T1000 (cell line): ENCODE measurements around the gene MYH9.

ENCODE experiments used
- DNase-seq: peaks from one replicate; lab custom pipeline; 2025; ENCODE audit warnings: mixed read lengths; lab: John Stamatoyannopoulos, UW

The MYH9 gene

DNA sequence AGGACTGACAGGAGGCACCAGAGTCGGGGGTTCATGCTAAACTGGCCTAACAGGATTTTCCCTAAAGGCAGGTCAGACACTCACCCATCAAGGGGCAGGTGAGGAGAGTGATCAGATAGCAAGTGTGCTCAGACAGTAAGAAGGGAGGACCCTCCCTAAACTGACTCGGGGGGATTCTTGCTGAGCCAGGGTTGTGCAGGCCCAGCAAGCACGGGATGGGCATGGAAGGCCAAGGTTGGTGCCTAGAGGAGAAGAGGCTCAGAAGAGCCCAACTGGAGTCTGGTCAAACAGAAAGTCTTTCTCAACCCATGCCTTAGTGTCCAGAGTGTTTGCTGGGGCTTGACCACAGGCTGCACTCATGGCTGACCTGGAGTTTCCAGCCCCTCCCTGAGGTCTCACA is 141.0 kb downstream of the MYH9 start:
- DNase-seq: no peak

DNA sequence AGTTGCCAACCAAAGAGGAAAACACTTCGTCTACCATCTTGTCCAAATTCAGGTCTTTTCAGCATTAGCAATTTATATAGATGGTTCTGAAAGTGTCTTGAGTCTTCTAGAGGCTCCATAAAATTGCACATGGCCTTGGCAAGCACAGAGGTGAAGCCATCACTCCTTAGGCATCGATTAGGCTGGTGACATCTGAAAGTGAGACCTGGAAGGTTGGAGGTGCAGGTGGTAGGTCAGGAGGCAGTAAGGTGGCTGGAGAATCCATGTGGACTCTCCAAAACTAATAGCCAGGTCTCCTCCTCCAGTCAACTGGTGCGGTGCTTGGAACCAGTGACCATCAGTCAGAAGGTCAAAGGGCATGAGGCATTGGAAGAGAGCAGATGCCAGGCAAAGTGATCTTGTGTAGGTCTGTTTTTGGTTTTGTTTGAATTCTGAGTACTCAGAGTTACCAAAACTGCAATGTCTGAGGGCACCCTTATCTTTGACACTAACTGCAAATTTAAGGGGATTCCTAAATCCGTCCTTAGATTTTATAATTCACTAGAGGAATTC is 141.9 kb downstream of the MYH9 start:
- no peak for DNase-seq

DNA sequence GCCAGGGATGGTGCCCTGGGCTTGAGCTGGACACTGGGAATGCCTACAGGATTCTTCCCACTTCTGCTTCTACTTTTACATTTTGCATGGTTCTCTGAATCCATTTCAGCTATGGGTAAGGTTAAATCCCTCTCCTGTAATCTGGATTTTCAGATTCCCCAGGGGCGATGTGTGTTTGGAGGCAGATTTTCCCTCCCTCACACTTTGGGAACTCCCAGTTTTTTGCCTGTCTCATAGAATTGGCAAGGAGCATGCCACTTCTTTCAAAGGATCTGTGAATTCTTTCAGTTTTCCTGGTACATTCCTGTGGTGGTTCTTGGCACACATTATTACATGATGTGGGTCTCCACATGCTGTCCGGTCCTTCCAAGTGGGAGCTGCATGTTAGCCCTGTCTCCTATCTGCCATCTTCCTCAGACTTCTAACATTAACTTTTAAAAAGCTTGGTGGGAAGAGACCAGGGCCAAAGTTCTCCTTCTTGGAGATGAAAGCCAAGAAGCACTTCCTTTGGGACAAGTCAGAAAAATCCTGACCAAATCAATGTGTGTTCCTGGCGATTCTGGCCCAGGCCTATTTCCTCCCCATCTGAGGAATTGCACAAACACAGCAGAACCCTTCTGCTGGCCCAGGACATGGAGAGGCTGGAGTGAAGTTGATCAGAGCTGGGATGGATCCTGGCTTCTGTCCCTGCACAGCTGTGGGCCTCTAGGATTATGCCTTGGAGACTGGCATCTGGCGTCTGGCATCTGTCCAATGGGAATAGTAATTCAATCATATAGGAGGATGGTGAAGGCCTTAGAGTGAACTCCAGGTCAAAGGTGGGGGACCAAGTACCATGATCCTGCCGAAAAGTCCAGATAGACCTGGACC is 143.0 kb downstream of the MYH9 start:
- DNase-seq: no peak

DNA sequence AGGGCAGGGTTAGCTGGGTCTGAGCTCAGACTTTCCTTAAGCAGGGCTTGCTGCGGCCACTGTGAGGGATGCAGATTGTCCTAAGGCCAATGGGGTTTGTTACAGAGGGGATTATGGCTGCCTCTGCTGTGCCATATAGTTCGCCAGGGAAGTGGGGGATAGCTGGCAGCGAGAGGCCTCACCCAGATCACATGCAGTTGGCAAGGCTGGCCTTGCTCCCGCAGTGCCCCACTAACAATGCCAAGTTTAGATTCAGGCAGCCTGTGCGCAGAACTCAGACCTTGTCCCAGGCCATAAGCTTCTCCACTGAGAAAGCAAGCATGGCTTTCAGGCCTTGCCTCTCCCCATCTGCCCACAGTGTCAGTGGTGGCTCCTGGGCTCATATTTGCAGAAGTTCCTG is 143.8 kb downstream of the MYH9 start:
- DNase-seq: no peak

DNA sequence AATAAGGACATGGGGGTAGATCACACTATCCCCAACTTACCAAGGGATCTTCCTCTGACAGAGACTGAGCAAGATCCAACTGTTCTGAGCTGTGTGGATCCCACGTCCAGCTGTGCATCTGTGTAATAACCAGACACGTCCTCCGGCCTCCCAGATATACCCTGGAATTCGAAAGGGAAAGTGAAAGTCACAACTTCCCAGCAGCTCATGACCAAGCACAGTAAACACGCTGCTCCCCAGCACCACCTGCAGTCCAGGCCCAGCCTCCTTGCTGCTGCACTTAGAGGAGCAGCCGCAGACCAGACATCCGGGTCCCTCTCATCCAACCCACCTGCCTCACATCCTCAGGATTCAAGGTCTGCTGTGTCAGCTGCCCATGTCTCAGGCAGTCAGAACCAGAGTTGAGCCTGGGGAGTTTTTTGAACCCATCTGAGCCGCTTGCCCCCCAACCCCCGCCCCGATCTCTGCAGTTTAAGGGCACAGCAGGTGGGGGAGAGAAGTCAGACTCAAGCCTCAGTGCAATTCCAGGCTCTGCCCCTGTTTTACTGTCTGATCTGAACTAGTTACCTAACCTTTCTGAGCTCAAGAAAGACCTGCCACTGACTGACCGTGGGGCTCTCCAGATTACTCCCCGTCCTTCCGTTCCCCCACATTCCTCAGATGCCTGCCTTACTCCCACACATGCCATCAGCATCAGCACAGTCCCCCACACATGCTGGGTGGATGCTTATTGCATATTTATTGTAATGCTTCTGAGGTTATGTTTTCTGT is 148.2 kb downstream of the MYH9 start, which contains the start of gene APOL2:
Gene APOL2, minus strand, starts transcription at position 127 of the 771 bp plus-strand sequence. CDS start 6,365 bp downstream, outside the sequence.
- peak; percentile 83 for DNase-seq

DNA sequence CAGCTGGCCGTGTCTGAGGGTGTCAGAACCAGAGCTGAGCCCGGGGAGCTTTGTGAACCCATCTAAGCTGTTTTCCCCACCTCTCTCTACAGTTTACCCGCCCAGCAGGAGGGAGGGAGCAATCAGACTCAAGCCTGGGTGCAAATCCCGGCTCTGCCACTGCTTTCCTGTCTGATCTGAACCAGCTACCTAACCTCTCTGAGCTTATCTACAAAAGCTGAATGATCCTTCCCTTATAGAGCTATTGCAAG is 148.7 kb downstream of the MYH9 start:
- DNase-seq: no peak

DNA sequence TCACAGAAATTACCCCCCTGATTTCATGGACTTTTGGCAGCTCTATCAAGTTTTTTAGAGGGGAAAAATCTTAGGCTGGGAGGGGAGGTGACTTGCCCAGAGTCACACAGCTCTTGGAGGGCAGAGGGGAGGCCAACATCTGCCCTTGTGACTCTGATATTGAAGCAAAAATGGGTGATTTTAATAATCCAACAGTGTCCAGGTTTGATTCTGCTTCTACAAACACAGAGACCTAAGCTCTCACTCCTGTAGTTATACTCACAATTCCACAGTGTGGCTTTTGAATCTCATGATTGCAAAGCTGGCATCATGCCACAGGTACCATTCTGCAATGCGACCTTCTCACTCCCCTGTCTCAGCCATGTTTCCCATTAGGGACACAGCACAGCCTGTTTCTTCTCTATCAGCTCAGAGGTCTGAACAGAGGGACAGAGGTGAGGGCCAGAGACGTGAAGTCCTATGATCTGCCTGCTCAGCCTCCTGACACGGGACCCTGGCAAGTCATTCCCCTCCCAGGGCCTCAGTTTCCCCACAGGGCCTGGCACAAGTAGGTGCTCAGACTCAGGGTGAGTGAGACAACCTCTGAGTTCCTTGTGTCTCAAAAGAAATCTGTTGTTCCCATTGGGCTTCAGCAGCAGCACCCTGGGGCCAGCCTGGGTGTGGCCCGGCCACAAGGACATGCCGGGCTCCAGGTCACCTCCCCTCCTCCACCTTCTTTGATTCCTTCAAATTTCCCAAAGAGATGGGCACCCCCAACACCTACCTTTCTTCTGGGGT is 149.2 kb downstream of the MYH9 start:
- no peak for DNase-seq

DNA sequence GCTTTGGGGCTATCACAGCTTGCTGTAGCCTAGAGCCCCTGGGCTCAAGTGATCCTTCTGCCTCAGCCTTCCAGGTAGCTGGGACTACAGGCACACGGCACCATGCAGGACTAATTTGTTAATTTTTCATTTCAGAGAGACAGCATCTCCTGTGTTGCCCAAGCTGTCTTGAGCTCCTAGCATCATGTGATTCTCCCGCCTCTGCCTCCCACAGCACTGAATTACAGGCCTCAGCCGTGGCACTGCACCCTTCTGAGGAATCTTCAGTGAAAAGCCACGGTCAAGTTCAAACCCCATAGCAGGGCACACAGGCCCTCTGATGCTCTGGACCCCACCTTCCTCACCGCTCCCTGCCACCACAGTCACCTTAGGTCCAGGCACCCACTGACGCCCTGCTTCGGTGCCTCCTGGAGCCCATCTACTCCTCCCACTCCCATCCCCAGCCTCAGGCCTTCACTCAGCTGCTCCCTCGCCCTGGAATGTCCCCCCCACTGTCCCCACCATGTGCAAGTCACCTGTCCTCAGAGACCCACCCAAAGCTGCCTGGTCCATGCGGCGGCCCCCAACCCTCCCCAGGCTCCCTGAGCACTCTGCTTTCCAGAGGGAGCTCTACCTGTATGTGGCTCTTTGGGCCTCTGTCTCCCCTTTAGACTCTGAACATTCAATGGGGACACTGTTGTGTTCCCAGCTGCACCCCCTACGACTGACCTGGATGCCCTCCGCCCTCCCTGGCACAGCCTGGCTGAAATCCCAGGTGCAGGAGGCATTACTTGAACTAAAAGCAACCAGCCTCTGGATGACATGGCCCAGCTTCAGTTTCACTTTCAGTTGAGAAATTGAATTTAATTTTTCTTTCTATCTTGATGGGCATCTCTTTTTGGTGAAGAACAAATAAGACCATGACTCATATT is 150.1 kb downstream of the MYH9 start:
- no peak for DNase-seq

DNA sequence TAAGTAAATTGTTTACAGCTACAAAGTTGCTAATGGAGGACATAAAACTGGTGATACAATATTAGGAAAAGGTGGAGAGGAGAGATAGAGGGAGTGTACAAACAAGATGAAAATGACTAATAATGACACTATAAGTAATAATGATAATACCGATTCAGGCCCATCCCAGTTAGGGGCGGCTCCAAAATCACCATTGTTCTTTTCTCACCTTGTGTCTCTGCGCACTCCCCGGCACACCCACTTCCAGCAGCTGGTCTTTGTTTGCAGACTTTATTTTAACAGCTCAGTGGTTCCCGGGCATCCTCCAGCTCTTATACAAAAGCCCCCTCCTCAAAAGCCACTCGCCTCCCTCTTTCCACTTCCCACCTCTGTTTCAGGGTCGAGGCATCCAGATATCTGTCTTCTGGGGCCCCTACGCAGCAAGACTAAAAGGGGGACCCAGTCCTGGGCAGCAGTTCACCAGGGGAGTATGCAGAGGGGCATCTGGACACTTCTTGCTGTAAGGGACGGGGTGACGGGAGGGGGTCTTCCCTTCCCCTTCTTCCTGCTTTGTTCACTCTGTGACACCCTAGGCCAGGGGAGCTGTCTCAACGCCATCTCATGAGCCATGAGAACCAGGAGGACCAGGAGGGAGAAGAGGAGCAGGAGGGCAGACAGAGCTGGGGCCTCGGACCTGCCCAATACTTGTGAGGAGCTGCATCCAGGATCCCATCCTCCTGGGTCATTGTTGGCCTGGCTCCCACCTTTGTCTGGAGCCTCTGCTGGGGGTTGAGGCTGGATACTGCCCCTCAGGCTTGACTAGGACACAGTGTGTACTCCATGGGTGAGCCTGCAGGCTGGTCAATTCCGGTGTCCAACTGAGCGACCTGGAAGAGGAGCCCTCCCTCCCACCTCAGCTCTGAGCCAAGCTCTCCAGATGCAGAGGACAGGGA is 151.1 kb downstream of the MYH9 start:
- no peak for DNase-seq

DNA sequence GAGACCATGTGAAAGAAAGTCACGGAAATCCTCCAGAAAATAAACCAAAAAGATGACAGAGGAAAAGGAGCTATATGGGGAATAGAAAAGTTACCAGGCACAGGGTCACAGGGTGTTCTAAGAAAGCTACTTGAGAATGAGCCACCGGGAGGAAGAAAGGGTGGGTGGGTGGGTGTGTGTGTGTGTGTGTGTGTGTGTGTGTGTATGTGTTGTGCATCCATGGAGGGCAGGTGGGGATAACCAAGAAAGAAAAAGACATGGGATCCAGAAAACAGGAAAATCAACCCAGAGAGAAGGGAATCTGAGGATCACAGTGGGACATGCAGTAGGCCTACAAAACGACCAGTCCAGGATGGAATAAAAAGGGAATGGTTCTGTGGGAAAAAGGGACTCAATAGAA is 152.2 kb downstream of the MYH9 start:
- no peak for DNase-seq

DNA sequence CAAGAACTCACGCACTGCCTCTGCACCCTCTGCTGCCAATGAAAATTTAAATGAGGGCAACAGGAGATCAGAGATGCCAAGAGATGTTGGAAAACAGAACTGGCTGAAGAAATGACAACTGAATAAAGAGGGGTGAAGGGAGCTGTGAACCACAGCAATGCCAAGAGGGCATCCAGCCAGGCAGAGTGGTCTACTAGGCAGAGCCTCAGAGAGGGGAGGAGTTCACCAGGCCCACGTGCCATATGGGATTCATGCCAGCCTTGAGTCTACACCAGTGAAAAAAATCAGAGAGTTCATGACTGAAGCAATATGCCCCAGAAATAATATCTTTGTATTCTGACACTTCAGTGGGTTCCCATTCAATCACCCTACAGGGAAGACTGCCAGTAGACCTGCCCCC is 152.8 kb downstream of the MYH9 start:
- DNase-seq: no peak

DNA sequence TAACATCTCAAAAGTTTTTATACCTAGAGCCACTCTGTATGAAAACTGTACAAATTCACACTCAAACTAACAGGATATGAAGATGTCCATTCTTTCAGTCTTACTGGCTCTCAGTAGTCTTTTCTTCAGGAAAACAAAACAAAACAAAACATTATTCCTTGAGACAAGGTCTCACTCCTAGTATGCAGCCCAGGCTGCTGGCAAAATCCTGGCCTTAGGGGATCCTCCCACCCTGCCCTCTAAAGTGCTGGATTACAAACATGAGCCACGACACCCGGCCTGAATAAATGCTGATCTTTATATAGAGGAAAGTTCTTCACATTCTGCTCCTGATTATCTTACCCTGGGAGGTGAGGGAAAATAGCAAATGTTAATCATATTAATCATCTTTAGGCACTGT is 153.6 kb downstream of the MYH9 start:
- DNase-seq: no peak

DNA sequence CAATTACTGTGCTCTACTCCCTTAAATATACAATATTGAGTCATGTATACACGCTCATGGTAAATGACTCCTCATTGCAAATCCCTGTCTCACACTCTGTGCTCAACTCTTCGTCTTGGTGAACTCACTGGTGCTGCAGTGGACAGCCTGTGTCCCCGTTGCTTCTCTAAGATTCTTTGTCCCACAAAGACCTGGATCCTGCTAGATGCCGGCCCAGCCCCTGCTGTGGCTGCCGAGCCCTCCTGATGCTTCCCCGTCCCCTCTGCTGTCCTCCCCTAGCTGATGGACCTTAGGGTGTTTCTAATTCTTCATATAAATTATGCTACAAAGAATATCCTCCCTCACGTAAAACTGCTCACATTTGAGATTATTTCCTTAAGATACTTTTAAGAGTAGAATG is 154.0 kb downstream of the MYH9 start:
- no peak for DNase-seq

DNA sequence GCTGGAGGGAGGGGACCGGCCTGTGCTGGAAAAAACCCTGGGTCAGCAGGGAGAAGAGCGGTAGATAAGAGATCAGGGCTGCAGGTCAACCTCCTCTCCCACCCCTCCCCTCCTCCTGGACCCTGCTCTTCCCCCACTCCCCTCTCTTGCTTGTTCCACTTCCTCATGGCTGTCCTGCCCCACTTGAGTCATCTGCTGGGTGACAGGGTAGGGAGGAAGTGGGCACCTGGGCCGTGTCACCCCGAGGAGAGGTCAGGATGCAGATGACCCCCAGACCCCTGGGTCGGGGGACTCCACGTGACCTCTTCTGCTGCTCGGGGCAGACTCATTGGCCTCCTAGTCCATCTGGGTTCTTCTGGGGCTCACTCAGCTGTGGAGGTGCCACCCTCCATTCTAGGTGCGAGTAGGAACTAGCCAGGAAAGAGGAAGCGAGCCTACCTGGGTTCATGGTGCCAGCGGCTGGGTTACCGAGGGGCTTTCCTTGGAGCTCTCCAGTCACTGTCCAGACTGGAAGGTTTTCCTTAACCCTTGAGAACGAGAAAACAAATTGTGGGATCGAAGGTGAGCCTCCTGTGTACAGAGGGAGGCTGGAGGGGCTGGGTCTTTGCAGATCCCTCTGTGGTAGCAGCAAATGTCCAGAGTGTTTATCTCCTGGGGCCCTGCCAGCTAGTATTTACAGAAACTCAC is 154.9 kb downstream of the MYH9 start:
- no peak for DNase-seq
